8988T (cell line): ENCODE data around the gene HOXC10.

Source experiments
- DNase-seq: peaks from one replicate; pipeline ENCODE4 v3.0.0; 2011

The HOXC10 gene

GRCh38 chr12:54004063-54004840, 19.3 kb downstream of the HOXC10 start:
- no peak for DNase-seq

GRCh38 chr12:54004841-54005530, 20.0 kb downstream of the HOXC10 start:
- DNase-seq: no peak

GRCh38 chr12:54005531-54005852, 20.5 kb downstream of the HOXC10 start:
- DNase-seq: no peak

GRCh38 chr12:54005853-54006558, 21.1 kb downstream of the HOXC10 start:
- peak; percentile 95 for DNase-seq

- no peak for DNase-seq
Observed at GRCh38 chr12:54006559-54007220, 21.7 kb downstream of the HOXC10 start.

- no peak for DNase-seq
Observed at GRCh38 chr12:54007538-54008259, 22.8 kb downstream of the HOXC10 start.

- no peak for DNase-seq
Observed at GRCh38 chr12:54008260-54008552, 23.3 kb downstream of the HOXC10 start.

- DNase-seq: no peak
Observed at GRCh38 chr12:54009171-54010052, 24.5 kb downstream of the HOXC10 start.

GRCh38 chr12:54010053-54010971, 25.4 kb downstream of the HOXC10 start:
- DNase-seq: no peak

- DNase-seq: no peak
Observed at GRCh38 chr12:54010972-54011664, 26.2 kb downstream of the HOXC10 start.

- DNase-seq: no peak
Observed at GRCh38 chr12:54011665-54012532, 27.0 kb downstream of the HOXC10 start.

- peak; percentile 81 for DNase-seq
Observed at GRCh38 chr12:54012631-54013409, 27.9 kb downstream of the HOXC10 start.

GRCh38 chr12:54014377-54015017, 29.6 kb downstream of the HOXC10 start:
- no peak for DNase-seq

- no peak for DNase-seq
Observed at GRCh38 chr12:54015018-54015931, 30.3 kb downstream of the HOXC10 start.

GRCh38 chr12:54016051-54016450, 31.1 kb downstream of the HOXC10 start:
- no peak for DNase-seq

GRCh38 chr12:54016478-54016964, 31.6 kb downstream of the HOXC10 start:
- DNase-seq: no peak
